ENCODE measurements around the gene RALA.
A peak's percentile ranks its signal among the peaks of the same experiment; 100 is the strongest.

RALA gene

DNA sequence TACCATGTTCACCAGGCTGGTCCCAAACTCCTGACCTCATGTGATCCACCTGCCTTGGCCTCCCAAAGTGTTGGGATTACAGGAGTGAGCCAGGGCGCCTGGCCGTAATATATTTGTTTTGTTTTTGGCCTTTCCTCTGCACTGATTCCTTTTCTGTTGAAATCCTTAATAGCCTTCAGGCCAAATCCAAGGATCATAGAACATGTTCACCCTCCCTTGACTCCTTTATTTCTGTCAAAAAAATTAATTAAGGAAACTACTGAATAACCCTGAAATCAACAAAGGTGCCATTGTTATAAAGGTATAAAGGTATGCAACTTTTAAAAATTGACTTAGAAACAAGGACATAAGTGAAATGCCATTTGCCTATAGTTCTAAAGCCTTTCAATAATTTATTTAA is 15.5 kb upstream of the RALA start:
- DNase-seq, result no peak
- in situ Hi-C loops (cut with HindIII; ENCODE audit: low pct_ligation_motif_present, low sequenced_read_pairs), result no loop called here
- Histone ChIP-seq H3K27me3 (replicated peaks) (no peaks in the 10 kb centered on the region), H3K27ac (no peak overlapping the region), H3K36me3 (replicated peaks) (no peaks in the 10 kb centered on the region), H3K4me3 (ENCODE audit: low read depth, low read length) (no peak overlapping the region)
- TF ChIP-seq, protein P1, sequence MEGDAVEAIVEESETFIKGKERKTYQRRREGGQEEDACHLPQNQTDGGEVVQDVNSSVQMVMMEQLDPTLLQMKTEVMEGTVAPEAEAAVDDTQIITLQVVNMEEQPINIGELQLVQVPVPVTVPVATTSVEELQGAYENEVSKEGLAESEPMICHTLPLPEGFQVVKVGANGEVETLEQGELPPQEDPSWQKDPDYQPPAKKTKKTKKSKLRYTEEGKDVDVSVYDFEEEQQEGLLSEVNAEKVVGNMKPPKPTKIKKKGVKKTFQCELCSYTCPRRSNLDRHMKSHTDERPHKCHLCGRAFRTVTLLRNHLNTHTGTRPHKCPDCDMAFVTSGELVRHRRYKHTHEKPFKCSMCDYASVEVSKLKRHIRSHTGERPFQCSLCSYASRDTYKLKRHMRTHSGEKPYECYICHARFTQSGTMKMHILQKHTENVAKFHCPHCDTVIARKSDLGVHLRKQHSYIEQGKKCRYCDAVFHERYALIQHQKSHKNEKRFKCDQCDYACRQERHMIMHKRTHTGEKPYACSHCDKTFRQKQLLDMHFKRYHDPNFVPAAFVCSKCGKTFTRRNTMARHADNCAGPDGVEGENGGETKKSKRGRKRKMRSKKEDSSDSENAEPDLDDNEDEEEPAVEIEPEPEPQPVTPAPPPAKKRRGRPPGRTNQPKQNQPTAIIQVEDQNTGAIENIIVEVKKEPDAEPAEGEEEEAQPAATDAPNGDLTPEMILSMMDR (IDR thresholded peaks at IDR 0.05; ENCODE audit: low read depth, low read length, missing control alignments), result no peak

DNA sequence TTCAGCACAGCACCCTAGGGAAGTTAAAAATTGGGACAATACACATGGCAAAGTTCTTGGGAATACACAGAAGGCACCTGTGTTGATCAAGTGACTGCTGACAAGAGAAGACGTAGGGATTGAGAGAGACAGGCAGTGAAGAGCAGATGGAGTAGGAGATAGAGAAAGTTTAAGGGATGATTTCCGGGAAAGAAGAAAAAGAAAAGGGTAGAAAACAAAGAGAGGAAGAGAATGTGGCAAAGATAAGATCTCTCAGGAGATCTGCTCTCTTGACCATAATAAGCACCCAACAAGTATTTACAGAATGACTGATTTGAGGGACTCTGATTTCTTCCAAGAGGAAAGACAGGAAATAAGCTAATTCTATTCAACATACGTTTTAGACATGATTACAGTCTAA is 15.1 kb upstream of the RALA start:
- TF ChIP-seq, protein P1 (IDR thresholded peaks at IDR 0.05; ENCODE audit: low read depth, low read length, missing control alignments), result no peak
- in situ Hi-C loops (cut with HindIII; ENCODE audit: low pct_ligation_motif_present, low sequenced_read_pairs), result no loop called here
- DNase-seq, result no peak
- Histone ChIP-seq H3K27me3 (replicated peaks) (no peaks in the 10 kb centered on the region), H3K36me3 (replicated peaks) (no peaks in the 10 kb centered on the region), H3K27ac (peak overlapping the region; percentile 92), H3K4me3 (ENCODE audit: low read depth, low read length) (no peak overlapping the region)

DNA sequence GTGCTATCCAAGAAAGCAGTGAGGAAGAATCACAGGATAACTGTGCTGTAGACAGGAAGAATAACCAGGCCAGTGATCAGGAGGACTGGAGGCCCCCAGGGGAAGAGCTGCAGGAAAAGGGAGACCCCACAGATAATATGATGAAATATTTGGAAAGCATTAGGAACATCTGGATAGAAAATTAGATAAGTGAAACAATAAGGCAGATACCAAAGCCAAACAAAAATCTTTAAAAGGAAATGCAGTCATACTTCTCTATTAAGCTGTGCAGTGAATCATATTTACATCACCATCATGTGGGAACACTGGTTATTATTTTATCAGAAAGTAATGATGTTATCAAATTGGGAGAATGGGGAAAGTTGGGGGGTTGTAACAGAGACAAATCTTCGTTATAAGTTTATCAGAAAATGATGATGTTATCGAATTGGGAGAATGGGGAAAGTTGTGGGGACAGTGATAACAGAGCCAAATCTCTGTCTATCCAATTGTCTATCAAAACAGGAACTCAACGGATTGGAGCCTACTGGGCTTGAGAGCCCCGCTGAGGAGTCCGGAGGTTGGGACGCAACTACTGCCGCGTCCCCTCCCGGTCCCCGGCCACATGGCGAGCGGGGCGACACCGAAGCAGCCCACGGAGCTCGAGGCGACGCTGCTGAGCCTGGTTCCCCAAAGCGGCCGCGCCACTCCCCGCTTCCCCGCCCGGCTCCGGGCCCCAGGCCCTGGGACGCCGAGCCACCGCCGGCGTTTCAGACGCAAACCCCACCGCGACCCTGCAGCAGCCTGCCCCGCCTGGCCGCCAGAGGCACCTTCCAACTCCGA is 14.0 kb upstream of the RALA start:
- Histone ChIP-seq H3K36me3 (replicated peaks) (no peaks in the 10 kb centered on the region), H3K4me3 (ENCODE audit: low read depth, low read length) (peak overlapping the region; percentile 44)

DNA sequence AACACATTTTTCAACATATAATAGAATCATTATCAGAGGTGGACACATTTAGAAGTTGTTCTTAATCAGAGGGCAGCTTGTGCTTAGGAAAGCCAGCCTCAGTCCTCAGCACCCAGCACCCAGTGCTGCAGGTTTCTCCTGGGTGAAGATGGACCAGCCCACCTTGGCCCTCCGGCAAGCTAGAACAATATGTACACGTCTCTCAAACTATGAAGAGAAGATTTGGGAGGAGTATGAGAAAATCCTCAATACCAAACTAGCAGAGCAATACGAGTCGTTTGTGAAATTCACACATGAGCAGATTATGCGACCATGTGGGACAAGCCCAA is 13.5 kb upstream of the RALA start:
- Histone ChIP-seq H3K4me3 (ENCODE audit: low read depth, low read length) (peak overlapping the region; percentile 44), H3K27ac (peak overlapping the region; percentile 92), H3K27me3 (replicated peaks) (no peaks in the 10 kb centered on the region), H3K36me3 (replicated peaks) (no peaks in the 10 kb centered on the region)
- TF ChIP-seq, protein P1 (IDR thresholded peaks at IDR 0.05; ENCODE audit: low read depth, low read length, missing control alignments), result no peak
- no peak for DNase-seq
- in situ Hi-C loops (cut with HindIII; ENCODE audit: low pct_ligation_motif_present, low sequenced_read_pairs), result no loop called here

More for the DNA sequence above, 14.0 kb upstream of the RALA start:
- H3K27ac ChIP-seq, result peak overlapping the region; percentile 92
- H3K27me3 ChIP-seq (replicated peaks), result no peaks in the 10 kb centered on the region
- in situ Hi-C loops (cut with HindIII; ENCODE audit: low pct_ligation_motif_present, low sequenced_read_pairs), result no loop called here
- TF ChIP-seq, protein P1 (IDR thresholded peaks at IDR 0.05; ENCODE audit: low read depth, low read length, missing control alignments), result peak; percentile 44
- DNase-seq, result no peak

DNA sequence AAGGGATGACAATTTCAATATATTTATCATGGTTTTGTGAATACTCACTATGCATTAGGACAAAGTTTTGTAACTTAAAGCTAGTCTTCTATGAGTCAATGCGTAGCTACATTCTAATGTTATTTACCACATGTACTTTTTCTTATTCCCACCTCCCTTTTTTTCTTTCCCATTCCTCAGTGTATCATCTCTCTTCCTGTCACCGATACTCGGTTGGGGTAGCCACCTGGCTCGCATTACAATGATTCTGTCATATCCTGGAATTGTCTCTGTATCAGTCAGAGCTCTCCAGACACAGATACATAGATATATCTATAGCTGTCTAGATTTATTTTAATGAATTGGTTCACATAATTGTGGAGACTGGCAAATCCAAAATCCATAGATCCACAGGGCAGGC is 9.8 kb upstream of the RALA start:
- Histone ChIP-seq H3K36me3 (replicated peaks) (no peaks in the 10 kb centered on the region), H3K4me3 (ENCODE audit: low read depth, low read length) (no peak overlapping the region), H3K27me3 (replicated peaks) (no peaks in the 10 kb centered on the region), H3K27ac (peak overlapping the region; percentile 26)
- in situ Hi-C loops (cut with HindIII; ENCODE audit: low pct_ligation_motif_present, low sequenced_read_pairs), result no loop called here
- no peak for DNase-seq
- TF ChIP-seq, protein P1 (IDR thresholded peaks at IDR 0.05; ENCODE audit: low read depth, low read length, missing control alignments), result no peak

DNA sequence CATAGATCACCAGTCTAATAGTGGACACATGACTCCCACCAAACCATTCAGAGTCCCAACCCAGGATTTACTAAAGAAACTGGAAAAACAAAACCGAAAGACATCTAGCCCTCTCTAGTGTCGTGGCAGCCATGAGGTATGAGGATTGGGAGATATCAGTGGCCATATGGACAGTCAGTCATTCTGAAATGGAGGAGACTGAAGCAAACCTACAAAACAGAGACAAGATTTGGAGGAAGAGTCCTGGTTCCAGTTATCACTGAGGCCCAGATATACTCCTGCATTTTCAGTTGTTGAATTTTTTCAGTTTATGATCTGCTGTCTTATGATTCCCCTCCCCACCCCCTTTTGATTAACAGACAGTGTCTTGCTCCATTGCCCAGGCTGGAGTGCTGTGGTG is 9.1 kb upstream of the RALA start:
- Histone ChIP-seq H3K27me3 (replicated peaks) (no peaks in the 10 kb centered on the region), H3K36me3 (replicated peaks) (no peaks in the 10 kb centered on the region), H3K4me3 (ENCODE audit: low read depth, low read length) (no peak overlapping the region), H3K27ac (peak overlapping the region; percentile 26)
- TF ChIP-seq, protein P1 (IDR thresholded peaks at IDR 0.05; ENCODE audit: low read depth, low read length, missing control alignments), result no peak
- DNase-seq, result no peak
- in situ Hi-C loops (cut with HindIII; ENCODE audit: low pct_ligation_motif_present, low sequenced_read_pairs), result no loop called here

Measured in brain microvascular endothelial cell (primary cell).